NCI-H345 (cell line): ENCODE data around the gene SYPL1.

Experiments used
- DNase-seq: peaks from one replicate; lab custom pipeline; 2025; lab: John Stamatoyannopoulos, UW

Gene SYPL1

DNA sequence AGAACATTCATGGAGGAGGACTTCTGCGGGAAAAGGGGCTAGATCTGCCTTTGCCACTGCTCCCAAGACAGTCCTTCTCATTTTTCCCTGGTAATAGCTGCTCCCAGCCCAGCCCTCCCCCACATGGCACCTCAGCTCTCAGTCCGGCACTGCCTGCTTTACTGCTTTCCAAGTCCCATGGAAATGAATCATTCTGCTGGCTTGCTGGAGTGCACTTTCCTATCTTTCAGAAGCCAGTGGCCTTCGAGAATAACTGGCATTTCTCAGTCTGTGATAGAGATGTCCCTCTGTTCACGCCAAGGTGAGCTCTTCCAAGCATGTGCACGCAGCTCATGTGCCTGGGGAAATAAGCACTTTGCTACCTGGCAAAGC, 61.4 kb downstream of the SYPL1 start:
- no peak for DNase-seq

DNA sequence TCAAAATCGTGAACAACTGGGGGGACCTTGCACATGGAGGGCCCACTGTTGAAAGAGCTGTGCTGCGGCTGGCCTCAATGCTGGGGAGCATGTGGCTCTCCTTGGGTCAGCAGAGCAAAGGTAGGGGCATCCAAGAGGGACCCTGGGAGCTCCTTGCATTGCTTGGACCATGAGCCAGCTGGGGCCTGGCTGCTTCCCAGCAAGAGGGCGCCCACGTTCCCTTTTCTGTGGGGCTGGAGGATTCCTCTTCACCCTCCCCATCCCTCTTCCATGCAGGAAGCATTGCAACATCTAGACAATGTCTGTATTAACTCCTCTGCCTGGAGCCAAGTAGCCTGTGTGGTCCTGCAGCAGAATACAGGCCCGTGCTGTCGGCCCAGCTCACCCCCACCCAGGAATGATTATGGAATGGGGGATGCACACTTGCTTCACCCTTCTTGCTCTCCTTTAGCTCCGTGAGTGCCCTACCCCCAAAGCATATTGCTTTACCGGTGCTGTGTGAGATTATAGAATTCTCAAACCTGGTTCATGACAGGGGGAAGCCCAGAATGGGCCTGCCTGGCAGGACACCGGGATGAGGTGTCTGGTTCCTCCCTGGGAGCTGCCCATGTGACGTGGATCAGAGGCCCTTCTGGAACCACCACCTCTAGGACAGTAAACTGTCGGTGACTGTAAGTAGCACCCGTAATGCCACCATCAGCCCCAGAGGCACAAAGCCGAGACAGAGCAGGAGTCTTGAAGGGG, 61.9 kb downstream of the SYPL1 start:
- no peak for DNase-seq

DNA sequence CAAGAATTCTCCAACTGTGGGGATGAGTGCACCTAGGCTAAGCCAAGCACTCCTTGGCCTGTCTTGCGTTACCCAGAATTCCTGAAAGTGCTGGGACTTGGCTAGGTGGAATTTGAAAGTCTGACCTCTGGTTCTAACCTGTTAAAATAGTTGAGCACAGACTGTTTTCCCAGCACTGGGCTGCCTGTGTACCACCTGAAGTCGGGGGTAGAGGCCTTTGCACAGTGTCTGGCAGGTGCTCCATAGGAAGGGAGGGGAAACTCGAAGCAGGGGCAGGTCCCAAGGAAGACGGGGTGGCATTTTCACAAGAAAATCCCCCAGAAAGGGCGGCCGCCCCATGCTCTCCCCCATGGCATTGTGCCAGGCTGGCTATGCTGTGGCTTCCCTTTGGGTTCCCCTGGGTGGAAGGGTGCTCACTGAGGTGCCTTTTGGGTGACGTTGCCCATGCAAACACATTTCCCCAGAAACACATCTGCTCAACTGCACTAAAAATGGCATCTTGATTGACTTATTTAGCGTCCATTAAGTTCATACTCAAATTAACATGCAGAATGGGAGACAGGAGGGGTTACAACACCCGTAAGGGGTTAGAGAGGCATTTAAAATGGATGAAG, 62.9 kb downstream of the SYPL1 start:
- DNase-seq: no peak

DNA sequence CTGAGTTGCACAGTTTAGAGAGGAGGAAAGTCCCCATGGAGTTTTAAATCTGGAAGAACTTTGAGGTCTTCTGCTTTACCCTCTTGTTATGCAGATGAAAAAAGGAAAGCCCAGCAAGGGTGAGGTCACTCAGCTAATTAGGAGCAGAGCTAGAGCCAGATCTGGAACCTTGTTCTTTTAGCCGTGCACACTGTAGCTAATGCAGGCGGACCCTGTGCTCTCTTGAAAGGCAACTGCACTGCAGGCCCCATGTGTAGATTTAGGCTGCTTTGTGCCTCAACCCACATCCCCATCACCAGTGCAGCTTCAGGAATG, 63.4 kb downstream of the SYPL1 start:
- DNase-seq: no peak

DNA sequence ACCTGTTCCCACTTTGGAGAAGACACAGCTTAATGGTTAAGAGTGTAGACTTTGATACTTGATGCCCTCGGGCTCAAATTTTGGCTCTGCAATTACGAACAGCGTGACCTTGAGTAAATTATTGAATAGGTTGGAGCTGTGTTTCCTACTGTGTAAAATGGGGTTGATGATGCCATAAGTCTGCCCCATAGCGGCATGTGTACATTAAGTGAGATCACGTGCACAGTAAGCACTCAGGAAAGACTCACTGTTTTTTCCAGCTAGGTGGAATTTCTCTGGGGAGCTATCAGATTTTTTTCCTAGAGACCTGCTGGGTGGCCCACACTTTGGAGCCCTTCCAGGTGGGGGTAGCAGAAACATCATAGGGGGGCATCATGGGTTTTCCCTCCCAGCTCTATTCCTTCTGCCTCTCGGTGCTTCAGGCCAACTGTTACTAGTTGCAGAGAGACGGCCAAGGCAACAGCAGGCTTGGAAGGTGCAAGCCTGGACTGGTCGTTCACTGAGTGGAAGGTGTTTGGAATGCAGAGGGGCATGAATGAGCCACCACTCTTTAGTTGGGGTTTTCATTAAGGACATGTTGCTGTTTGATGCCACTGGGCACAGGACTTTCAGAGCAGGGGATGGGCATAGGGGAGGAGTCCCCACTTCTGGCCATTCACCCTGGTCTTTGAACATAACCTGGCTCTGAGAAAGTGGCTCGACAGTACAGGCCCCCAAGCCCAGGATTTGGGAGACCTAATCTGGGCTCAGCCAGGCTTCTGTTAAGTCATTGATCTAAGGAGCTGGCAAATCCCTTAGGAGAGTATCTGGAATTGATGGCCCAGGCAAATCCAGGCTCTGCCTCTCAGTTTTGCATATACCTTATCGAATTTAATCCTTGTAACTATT, 64.0 kb downstream of the SYPL1 start:
- peak; percentile 48 for DNase-seq

DNA sequence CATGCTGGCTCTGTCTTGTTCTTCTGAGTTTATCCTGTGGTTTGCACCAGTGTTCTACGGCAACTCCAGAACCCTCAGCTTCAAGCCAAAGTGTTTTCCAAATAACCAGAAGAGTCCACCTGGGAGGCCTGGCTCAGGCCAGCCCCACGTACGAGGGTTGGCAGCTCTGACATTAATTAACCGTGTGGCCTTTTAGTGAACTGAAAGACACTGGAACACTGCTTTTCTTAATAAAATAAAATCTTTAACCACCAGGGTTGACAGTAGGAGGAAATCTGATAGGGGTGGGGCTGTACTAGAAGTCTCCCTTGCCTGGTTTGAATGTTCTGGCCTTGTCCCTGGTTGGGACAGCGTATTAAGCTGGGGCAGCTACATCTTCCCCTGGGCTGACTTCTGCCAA, 64.9 kb downstream of the SYPL1 start:
- DNase-seq: no peak

DNA sequence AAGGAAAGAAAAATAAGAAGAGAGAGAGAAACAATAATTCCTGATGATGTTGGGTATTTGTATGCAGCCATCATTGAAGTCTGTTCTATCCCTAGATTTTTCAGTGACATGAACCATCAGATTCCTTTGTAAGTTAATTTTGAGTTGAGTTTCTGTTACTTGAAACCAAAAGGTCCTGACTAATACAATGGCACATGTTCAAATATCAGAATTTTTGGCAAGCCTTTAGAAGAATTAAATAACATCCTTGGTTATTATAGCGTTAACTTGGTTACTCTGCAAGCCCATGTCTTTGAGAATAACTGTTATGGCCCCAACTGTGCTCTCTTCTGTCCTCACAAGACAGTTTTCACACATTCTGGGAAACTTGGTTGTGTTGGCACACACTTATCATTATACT, 66.5 kb downstream of the SYPL1 start:
- no peak for DNase-seq

DNA sequence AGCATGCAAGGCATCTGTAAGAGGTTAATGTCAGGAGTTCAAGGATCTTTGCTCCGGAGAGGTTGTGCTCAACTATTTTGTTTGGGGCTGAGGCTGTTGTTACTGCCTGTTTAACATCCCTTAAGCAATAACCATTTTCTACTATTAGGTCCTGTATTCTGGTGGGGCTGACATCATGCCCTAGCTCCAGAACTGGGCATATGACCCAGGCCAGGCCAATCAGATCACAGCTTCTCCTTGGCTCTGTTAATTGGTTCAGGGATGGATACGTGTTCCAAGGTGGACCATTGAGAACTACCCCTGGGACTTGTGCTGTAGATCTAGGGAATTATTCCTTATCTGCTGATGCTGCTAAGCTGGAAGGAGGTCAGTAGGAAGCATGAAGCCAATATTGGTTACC, 67.0 kb downstream of the SYPL1 start:
- no peak for DNase-seq

DNA sequence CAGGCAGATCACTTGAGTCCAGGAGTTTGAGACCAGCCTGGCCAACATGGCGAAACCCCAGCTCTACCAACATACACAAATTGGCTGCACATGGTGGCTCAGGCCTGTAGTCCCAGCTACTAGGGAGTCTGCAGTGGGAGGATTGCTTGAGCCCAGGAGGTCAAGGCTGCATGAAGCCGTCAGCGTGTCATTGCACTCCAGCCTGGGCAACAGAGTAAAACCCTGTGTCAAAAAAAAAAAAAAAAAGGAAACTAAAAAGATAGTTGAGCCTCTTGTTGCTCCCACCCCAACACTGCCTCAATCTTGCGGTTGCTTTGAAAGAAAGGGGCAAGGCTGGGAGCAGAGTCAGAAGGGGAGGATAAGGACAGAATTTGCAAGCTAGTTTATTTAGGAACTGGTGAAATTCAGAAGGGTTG, 69.9 kb downstream of the SYPL1 start:
- DNase-seq: no peak

DNA sequence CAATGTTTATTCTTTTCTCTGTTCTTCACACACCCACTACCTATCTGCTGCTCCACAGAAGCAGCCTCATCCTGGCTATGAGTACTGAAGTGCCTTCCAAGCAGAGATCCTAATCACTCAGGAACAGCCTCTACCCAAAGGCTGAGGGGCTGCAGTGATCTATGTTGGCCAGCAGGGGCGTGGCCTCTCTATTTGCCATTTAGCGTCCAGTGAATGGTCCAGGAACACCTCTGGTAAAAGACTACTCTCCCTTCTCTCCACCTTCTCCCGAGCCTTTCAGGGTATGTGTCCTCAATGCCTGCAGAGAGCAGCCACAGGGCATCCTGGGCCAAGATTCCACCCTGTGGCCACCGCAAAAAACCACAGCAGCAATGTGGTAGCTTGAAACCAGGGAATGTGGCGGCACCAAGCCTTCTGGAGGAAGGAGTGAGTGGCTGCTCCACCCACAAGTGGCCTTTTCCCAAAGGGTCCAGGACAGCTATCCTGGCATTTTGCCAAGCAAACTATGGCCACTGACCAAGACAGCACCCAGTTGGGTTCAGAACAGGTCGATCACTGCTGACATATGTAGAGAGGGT, 70.9 kb downstream of the SYPL1 start:
- DNase-seq: peak; percentile 24
